OCI-LY7 (cell line): ENCODE results near the gene AXIN1.
"Not testable (repeated sequence)": the region's sequence is repeated elsewhere in the genome, so short reads cannot be mapped to it uniquely, and the experiment has no call there.

Source experiments
- CTCF ChIP-seq: fragments of 200-600 bp; sonication (generic); conservative IDR thresholded peaks from 2 replicates; pipeline ENCODE4 v1.5.1; 2014; ENCODE audit warnings: mild to moderate bottlenecking, antibody characterized with exemption, low read length, moderate library complexity, mixed read lengths
- EZH2phosphoT487 ChIP-seq: fragments of 200-600 bp; sonication (generic); IDR thresholded peaks from 2 replicates; pipeline ENCODE4 v1.6.1; 2018; ENCODE audit warnings: low read depth, borderline replicate concordance, mild to moderate bottlenecking, mixed run types, antibody characterized with exemption, low read length, moderate library complexity, mixed read lengths

- not testable (repeated sequence) for TF ChIP-seq CTCF, EZH2phosphoT487
Observed at GRCh38 chr16:334164-334832, 18.2 kb downstream of the AXIN1 start.
